ENCODE data around the gene TGM5.

GRCh38 chr15:43270113-43270665 lies 3.5 kb upstream of the TGM5 start:
- TF ChIP-seq POLR2A (IDR thresholded peaks at IDR 0.05; ENCODE audit: low read length) (no peak), GATA1 (IDR thresholded peaks at IDR 0.05; ENCODE audit: low read depth, low read length) (no peak)
